Testis (tissue), 2 donors: ENCODE data around the gene ACSS1.

ENCODE experiments used
- POLR2A ChIP-seq: fragments of 450-650 bp; IDR thresholded peaks from one replicate; pipeline ENCODE4 v1.6.1; 2017; ENCODE audit warnings: antibody characterized with exemption, mild to moderate bottlenecking, moderate library complexity
- TF ChIP-seq, protein P1 (sequence below), 3 experiments: fragments of 450-650 bp in 2 of 3; fragments of 200-600 bp in 1 of 3; sonication (generic) in 1 of 3; IDR thresholded peaks; one replicate each; pipeline ENCODE4 v1.5.1; 2016 to 2019; ENCODE audit warnings: antibody characterized with exemption in 3 of 3, mild to moderate bottlenecking in 2 of 3, moderate library complexity in 1 of 3

DNA sequence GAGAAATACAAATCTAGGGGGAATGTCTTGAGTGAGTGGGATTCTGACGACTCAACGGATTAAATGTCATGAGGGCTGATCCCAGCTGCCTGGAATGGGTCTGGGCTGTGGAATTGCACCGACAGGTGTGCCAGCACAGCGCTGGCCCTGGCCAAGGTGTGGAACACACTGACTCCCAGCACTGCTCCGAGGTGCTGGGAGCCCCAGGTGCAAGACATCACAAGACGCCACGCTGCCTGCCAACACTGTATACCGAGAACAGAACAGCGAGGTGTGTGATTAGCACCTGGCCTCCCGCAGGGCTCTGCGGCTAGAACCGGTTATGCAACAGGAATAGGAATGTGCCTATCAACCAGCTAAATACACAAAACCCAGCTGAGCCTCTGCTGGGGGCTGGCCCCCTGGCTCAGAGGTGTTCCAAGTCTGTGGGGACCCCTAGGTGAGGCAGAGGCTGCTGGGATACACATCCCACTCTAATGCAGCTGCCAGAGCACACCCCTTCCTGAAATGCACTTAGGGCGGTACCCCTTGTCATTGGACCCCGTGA, 40.6 kb downstream of the ACSS1 start:
- TF ChIP-seq, protein P1, sequence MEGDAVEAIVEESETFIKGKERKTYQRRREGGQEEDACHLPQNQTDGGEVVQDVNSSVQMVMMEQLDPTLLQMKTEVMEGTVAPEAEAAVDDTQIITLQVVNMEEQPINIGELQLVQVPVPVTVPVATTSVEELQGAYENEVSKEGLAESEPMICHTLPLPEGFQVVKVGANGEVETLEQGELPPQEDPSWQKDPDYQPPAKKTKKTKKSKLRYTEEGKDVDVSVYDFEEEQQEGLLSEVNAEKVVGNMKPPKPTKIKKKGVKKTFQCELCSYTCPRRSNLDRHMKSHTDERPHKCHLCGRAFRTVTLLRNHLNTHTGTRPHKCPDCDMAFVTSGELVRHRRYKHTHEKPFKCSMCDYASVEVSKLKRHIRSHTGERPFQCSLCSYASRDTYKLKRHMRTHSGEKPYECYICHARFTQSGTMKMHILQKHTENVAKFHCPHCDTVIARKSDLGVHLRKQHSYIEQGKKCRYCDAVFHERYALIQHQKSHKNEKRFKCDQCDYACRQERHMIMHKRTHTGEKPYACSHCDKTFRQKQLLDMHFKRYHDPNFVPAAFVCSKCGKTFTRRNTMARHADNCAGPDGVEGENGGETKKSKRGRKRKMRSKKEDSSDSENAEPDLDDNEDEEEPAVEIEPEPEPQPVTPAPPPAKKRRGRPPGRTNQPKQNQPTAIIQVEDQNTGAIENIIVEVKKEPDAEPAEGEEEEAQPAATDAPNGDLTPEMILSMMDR (IDR thresholded peaks at IDR 0.05): no peak
- no peak for TF ChIP-seq POLR2A
